Lower leg skin (tissue), 3 donors: Measurements from ENCODE around the gene ADAM10.

Experiments
- POLR2A ChIP-seq, 2 donors: fragments of 450-650 bp; IDR thresholded peaks; one replicate each; pipeline ENCODE4 v1.6.1; 2016 to 2017; ENCODE audit warnings: antibody characterized with exemption in 2 of 2, mild to moderate bottlenecking in 1 of 2, moderate library complexity in 1 of 2
- TF ChIP-seq, protein P1 (sequence below), 3 donors: fragments of 450-650 bp; IDR thresholded peaks; one replicate each; pipeline ENCODE4 v1.5.1; 2016; ENCODE audit warnings: antibody characterized with exemption in 3 of 3, mild to moderate bottlenecking in 3 of 3, moderate library complexity in 2 of 3

DNA sequence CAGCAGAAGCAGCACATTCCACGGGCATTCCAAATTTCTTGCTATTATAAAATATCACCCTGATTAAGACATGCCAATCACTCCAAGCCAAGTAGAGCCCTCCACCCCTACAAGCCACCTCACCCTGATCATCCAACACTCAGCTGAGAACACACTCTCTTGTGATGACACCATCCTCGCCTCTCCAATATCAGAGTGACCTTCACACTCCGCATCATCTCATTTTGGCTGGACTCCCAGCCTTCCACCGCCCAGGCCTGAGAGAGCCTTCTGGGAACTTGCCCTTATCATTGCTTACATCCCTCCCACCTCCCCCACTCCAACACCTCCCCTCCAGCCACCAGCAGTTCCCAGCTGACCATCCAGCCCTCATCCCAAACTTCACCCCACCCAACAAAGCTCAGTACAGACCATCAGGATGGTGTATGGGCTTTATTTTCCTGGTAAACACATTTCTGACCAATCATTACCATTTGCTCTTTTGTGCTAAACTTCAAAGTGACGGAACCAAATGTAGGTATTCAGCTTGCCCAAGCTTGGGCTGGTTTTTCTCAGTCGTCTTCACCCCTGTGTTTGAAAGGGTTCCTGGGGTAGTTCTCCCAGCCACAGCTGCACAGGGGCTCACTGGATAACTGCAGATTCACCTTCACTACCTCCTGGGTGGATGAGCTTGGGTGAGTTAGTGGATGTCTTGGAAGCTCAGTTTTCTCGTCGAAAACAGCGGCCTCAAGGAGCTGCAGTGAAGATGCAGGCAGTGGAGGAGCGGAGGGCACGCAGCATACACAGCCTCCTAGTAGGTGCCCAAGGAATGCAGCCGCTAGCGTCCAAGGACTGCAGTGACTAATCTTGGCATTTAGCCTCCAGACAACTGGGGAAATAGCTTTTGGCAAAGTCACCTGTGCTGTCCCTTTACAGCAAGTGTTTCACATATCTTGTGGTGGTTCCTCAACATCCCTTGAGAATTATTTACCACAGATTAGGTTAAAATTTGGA is 202.6 kb downstream of the ADAM10 start:
- TF ChIP-seq, protein P1, sequence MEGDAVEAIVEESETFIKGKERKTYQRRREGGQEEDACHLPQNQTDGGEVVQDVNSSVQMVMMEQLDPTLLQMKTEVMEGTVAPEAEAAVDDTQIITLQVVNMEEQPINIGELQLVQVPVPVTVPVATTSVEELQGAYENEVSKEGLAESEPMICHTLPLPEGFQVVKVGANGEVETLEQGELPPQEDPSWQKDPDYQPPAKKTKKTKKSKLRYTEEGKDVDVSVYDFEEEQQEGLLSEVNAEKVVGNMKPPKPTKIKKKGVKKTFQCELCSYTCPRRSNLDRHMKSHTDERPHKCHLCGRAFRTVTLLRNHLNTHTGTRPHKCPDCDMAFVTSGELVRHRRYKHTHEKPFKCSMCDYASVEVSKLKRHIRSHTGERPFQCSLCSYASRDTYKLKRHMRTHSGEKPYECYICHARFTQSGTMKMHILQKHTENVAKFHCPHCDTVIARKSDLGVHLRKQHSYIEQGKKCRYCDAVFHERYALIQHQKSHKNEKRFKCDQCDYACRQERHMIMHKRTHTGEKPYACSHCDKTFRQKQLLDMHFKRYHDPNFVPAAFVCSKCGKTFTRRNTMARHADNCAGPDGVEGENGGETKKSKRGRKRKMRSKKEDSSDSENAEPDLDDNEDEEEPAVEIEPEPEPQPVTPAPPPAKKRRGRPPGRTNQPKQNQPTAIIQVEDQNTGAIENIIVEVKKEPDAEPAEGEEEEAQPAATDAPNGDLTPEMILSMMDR (IDR thresholded peaks at IDR 0.05): no peak
- TF ChIP-seq POLR2A (IDR thresholded peaks at IDR 0.05): no peak
